ENCODE measurements around the gene FREY1.

DNA sequence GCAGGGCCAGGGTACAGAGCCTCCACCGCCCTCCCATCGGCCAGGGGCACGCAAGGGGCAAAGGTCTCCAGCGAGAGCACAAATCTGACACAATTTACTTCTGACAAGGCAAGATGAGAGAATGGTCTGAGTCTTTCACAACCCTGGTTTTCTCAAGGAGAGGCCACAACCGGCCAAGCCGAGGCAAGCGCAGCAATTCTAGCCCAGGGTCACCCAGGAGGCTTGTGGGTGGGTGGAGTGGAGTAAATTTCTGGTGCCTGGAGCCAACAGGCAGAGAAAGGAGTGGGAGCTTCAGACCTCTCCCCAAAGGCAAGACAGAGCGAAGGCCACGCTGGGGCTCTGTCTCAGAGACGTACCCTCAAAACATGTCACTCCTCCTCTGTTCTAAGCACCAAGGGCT, 24.7 kb upstream of the FREY1 start:
- TF ChIP-seq POLR2A (IDR thresholded peaks at IDR 0.05): no peak
- TF ChIP-seq, protein P1, sequence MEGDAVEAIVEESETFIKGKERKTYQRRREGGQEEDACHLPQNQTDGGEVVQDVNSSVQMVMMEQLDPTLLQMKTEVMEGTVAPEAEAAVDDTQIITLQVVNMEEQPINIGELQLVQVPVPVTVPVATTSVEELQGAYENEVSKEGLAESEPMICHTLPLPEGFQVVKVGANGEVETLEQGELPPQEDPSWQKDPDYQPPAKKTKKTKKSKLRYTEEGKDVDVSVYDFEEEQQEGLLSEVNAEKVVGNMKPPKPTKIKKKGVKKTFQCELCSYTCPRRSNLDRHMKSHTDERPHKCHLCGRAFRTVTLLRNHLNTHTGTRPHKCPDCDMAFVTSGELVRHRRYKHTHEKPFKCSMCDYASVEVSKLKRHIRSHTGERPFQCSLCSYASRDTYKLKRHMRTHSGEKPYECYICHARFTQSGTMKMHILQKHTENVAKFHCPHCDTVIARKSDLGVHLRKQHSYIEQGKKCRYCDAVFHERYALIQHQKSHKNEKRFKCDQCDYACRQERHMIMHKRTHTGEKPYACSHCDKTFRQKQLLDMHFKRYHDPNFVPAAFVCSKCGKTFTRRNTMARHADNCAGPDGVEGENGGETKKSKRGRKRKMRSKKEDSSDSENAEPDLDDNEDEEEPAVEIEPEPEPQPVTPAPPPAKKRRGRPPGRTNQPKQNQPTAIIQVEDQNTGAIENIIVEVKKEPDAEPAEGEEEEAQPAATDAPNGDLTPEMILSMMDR (IDR thresholded peaks at IDR 0.05): no peak
- no peak for TF ChIP-seq POLR2AphosphoS5 (IDR thresholded peaks at IDR 0.05)
